Trophoblast cell (in vitro differentiated cells and primary cell): ENCODE data around the gene TXNRD2.

Experiments
- DNase-seq, 2 donors: peaks; one replicate each; pipeline ENCODE4 v3.0.0-alpha.2; 2016
- H2AFZ ChIP-seq: 2 replicates; pipeline ENCODE4 v1.6.1; 2013; ENCODE audit warnings: low read length, moderate library complexity, mild to moderate bottlenecking; ENCODE audit not compliant: insufficient read depth, poor library complexity
- H2AK5ac ChIP-seq: 2 replicates; pipeline ENCODE4 v1.6.1; 2013; ENCODE audit warnings: mild to moderate bottlenecking, low read length
- H2BK120ac ChIP-seq: 2 replicates; pipeline ENCODE4 v1.6.1; 2013; ENCODE audit warnings: low read length, mild to moderate bottlenecking, moderate library complexity; ENCODE audit not compliant: insufficient read depth, poor library complexity
- H2BK12ac ChIP-seq: 2 replicates; pipeline ENCODE4 v1.6.1; 2013; ENCODE audit warnings: mild to moderate bottlenecking, low read length, moderate library complexity
- H2BK5ac ChIP-seq: 2 replicates; pipeline ENCODE4 v1.6.1; 2013; ENCODE audit warnings: low read length, low read depth, moderate library complexity, mild to moderate bottlenecking; ENCODE audit not compliant: poor library complexity
- H3K14ac ChIP-seq: 2 replicates; pipeline ENCODE4 v1.6.1; 2013; ENCODE audit warnings: mild to moderate bottlenecking, low read length
- H3K18ac ChIP-seq: 2 replicates; pipeline ENCODE4 v1.6.1; 2013; ENCODE audit warnings: mild to moderate bottlenecking, low read length
- H3K23ac ChIP-seq: 2 replicates; pipeline ENCODE4 v1.6.1; 2013; ENCODE audit warnings: low read length
- H3K27ac ChIP-seq: 2 replicates; pipeline ENCODE4 v1.5.1; 2013; ENCODE audit warnings: low read depth, mild to moderate bottlenecking, inconsistent platforms, low read length, moderate library complexity
- H3K27me3 ChIP-seq: 2 replicates; pipeline ENCODE4 v1.6.1; 2013; ENCODE audit warnings: inconsistent platforms, mild to moderate bottlenecking, low read length, moderate library complexity; ENCODE audit not compliant: insufficient read depth
- H3K36me3 ChIP-seq, 2 experiments: 1 replicate in 1 of 2; 2 replicates in 1 of 2; pipeline ENCODE4 v1.6.1; 2013; ENCODE audit warnings: low read length in 2 of 2, mild to moderate bottlenecking in 2 of 2, moderate library complexity in 1 of 2; ENCODE audit not compliant: insufficient read depth in 2 of 2, control insufficient read depth in 1 of 2
- H3K4ac ChIP-seq: 2 replicates; pipeline ENCODE4 v1.6.1; 2013; ENCODE audit warnings: low read depth, mild to moderate bottlenecking, low read length, moderate library complexity
- H3K4me1 ChIP-seq, 2 experiments: 1 replicate in 1 of 2; 2 replicates in 1 of 2; pipeline ENCODE4 v1.6.1; 2013; ENCODE audit warnings: low read length in 2 of 2, mild to moderate bottlenecking in 2 of 2, moderate library complexity in 1 of 2; ENCODE audit not compliant: insufficient read depth in 2 of 2, control insufficient read depth in 1 of 2
- H3K4me2 ChIP-seq: 2 replicates; pipeline ENCODE4 v1.6.1; 2013; ENCODE audit warnings: inconsistent platforms, mild to moderate bottlenecking, low read length, moderate library complexity
- H3K4me3 ChIP-seq: 2 replicates; pipeline ENCODE4 v1.5.1; 2013; ENCODE audit warnings: mild to moderate bottlenecking, low read depth, low read length, inconsistent platforms
- H3K79me1 ChIP-seq: one replicate; pipeline ENCODE4 v1.6.1; 2013; ENCODE audit warnings: low read length
- H3K79me2 ChIP-seq: 2 replicates; pipeline ENCODE4 v1.6.1; 2013; ENCODE audit warnings: low read length, mild to moderate bottlenecking; ENCODE audit not compliant: control insufficient read depth, insufficient read depth, poor library complexity
- H3K9ac ChIP-seq: 2 replicates; pipeline ENCODE4 v1.6.1; 2013; ENCODE audit warnings: mild to moderate bottlenecking, low read length
- H3K9me3 ChIP-seq: 2 replicates; pipeline ENCODE4 v1.6.1; 2013; ENCODE audit warnings: low read depth, mild to moderate bottlenecking, control low read depth, inconsistent platforms, low read length; ENCODE audit not compliant: insufficient read depth
- H4K12ac ChIP-seq: 2 replicates; pipeline ENCODE4 v1.6.1; 2013; ENCODE audit warnings: low read depth, mild to moderate bottlenecking, low read length, moderate library complexity
- H4K8ac ChIP-seq: 2 replicates; pipeline ENCODE4 v1.6.1; 2013; ENCODE audit warnings: low read depth, mild to moderate bottlenecking, low read length, moderate library complexity
- H4K91ac ChIP-seq: one replicate; pipeline ENCODE4 v1.6.1; 2013; ENCODE audit warnings: low read depth, mild to moderate bottlenecking, low read length, moderate library complexity
- WGBS: extraction: QIAGEN DNeasy Blood & Tissue Kit; methylation state at CpG from one replicate; pipeline ENCODE4 v1.1.7; 2013; ENCODE audit warnings: missing lambda C conversion rate; ENCODE audit not compliant: insufficient read length, insufficient coverage; ENCODE audit errors: extremely low coverage; 5-methylcytosine and 5-hydroxymethylcytosine counted together

Gene TXNRD2

GRCh38 chr22:19986410-19987341, 45.1 kb upstream of the TXNRD2 start:
- Histone ChIP-seq H4K91ac (peak overlapping the region; percentile 32), H2AFZ (peak overlapping the region; percentile 55), H2AK5ac (no peak overlapping the region), H3K4me3 (peak overlapping the region; percentile 74), H3K23ac (no peak overlapping the region), H2BK120ac (no peak overlapping the region), H3K27me3 (no peaks in the 10 kb centered on the region), H3K14ac (peak overlapping the region; percentile 41), H3K9ac (peak overlapping the region; percentile 64), H3K36me3 (no peaks in the 10 kb centered on the region), H3K27ac (no peak overlapping the region), H3K4ac (no peak overlapping the region), H4K12ac (no peak overlapping the region), H3K9me3 (no peaks in the 10 kb centered on the region), H3K79me2 (peaks cover 2% of the 10 kb centered on the region), H3K79me1 (no peaks in the 10 kb centered on the region), H2BK12ac (no peak overlapping the region), H3K4me2 (peak overlapping the region; percentile 94), H2BK5ac (no peak overlapping the region), H3K18ac (peak overlapping the region; percentile 54), H3K4me1 (peaks cover 13 to 14% of the 10 kb centered on the region in 2 experiments), H4K8ac (peak overlapping the region; percentile 61)
- peak; percentile 47 to 79 for DNase-seq
- no CpG with 5 or more reads among the region's 76 CpGs for WGBS

DNA sequence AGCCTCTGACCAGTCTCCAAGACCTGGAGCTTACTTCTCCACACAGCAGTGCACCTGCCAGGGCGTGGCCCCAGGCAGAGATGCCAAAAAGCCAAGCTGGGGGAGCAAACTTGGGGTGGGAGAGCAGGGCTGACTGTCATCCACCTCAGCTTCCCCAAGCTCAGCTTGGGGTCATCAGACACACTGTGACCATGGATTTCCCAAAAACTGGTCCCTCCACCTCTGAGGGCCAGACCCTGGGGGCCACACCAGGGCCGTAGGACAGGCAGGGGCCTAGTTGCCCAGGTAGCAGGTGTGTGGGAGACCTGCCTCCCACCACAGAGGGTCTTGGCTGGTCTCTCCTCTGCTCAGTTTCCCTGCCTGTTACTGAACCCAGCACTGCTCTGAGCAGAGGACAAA, 44.4 kb upstream of the TXNRD2 start:
- Histone ChIP-seq H4K12ac (no peak overlapping the region), H3K27me3 (no peaks in the 10 kb centered on the region), H2BK12ac (no peak overlapping the region), H2AFZ (peak overlapping the region; percentile 26), H3K14ac (no peak overlapping the region), H3K79me1 (no peaks in the 10 kb centered on the region), H3K27ac (no peak overlapping the region), H3K36me3 (peaks cover 0 to 3% of the 10 kb centered on the region in 2 experiments), H3K4me2 (peak overlapping the region; percentile 94), H2BK5ac (no peak overlapping the region), H3K9ac (no peak overlapping the region), H3K4ac (no peak overlapping the region), H2BK120ac (no peak overlapping the region), H3K79me2 (peaks cover 2% of the 10 kb centered on the region), H3K9me3 (no peaks in the 10 kb centered on the region), H4K8ac (no peak overlapping the region), H4K91ac (no peak overlapping the region), H3K23ac (no peak overlapping the region), H3K4me3 (no peak overlapping the region), H2AK5ac (no peak overlapping the region), H3K18ac (no peak overlapping the region), H3K4me1 (peaks cover 13 to 14% of the 10 kb centered on the region in 2 experiments)
- DNase-seq = no peak
- no CpG with 5 or more reads among the region's 2 CpGs for WGBS

DNA sequence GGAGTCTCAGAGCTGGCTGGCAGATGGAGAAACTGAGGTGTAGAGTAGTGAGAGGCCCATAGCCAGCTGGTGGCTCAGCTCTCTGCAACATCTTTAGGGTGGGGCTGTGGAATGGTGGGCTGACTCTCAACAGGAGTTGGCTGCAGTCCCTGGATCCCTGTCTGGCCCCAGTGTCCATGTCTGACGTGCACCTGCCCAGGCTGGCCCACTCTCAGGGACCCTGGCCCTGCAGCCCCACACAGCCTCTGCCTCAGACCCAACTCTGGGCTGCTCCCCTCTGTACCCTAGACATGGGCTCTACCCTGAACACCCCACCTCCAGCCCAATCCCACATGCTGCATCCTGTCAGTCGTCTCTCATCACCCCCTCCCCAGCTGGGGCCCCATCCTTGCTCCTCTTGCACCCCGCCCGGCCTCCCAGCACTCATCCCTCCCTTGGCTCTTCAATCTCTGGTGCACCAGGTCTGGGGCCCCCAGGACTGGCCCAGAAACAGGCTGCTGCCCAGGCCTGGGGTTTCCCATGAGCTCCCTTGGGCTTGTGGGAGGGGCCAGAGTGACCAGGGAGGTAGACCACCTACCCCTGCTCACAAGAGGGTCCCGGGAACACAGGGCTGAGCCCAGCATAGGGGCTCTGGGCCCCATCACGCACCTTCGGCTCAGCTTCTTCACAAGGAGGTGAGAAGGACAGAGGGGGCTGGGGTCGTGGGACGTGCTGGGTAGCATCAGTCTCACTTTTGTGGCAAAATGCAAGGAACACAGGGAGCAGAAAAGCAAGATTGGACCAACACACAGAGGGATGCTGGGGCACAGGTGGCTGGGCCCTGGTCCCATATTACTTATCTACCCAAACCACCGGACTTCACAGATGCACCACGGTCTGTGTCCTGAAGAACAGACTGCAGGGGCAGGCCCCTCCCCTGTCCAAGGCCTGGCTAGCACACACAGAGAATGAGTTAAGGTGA, 43.5 kb upstream of the TXNRD2 start:
- H3K4me2 ChIP-seq = no peak overlapping the region
- H3K9me3 ChIP-seq = no peaks in the 10 kb centered on the region
- peaks cover 0 to 4% of the 10 kb centered on the region in 2 experiments for H3K36me3 ChIP-seq
- H4K12ac ChIP-seq = no peak overlapping the region
- no peak overlapping the region for H3K4me3 ChIP-seq
- no peak overlapping the region for H2AK5ac ChIP-seq
- H3K27me3 ChIP-seq = no peaks in the 10 kb centered on the region
- H2BK120ac ChIP-seq = no peak overlapping the region
- H3K79me2 ChIP-seq = peaks cover 2% of the 10 kb centered on the region
- H3K18ac ChIP-seq = no peak overlapping the region
- no peak overlapping the region for H4K8ac ChIP-seq
- H3K4me1 ChIP-seq = peaks cover 13 to 14% of the 10 kb centered on the region in 2 experiments
- DNase-seq = no peak
- H3K79me1 ChIP-seq = no peaks in the 10 kb centered on the region
- no peak overlapping the region for H3K27ac ChIP-seq
- H4K91ac ChIP-seq = no peak overlapping the region
- no peak overlapping the region for H3K9ac ChIP-seq
- H3K23ac ChIP-seq = no peak overlapping the region
- no peak overlapping the region for H2BK12ac ChIP-seq
- H3K4ac ChIP-seq = no peak overlapping the region
- H3K14ac ChIP-seq = no peak overlapping the region
- WGBS = no CpG with 5 or more reads among the region's 11 CpGs
- no peak overlapping the region for H2BK5ac ChIP-seq
- no peak overlapping the region for H2AFZ ChIP-seq

- no peak overlapping the region for H3K9ac ChIP-seq
- H3K4me1 ChIP-seq = peaks cover 13 to 14% of the 10 kb centered on the region in 2 experiments
- no CpG with 5 or more reads among the region's 19 CpGs for WGBS
- H2BK12ac ChIP-seq = no peak overlapping the region
- peak overlapping the region; percentile 10 for H3K18ac ChIP-seq
- H3K4me3 ChIP-seq = no peak overlapping the region
- H4K12ac ChIP-seq = no peak overlapping the region
- no peaks in the 10 kb centered on the region for H3K79me1 ChIP-seq
- no peak overlapping the region for H3K4me2 ChIP-seq
- no peaks in the 10 kb centered on the region for H3K9me3 ChIP-seq
- H3K23ac ChIP-seq = no peak overlapping the region
- H2BK120ac ChIP-seq = no peak overlapping the region
- H3K27ac ChIP-seq = no peak overlapping the region
- H3K79me2 ChIP-seq = peaks cover 2% of the 10 kb centered on the region
- no peak overlapping the region for H4K8ac ChIP-seq
- no peak overlapping the region for H3K4ac ChIP-seq
- no peaks in the 10 kb centered on the region for H3K27me3 ChIP-seq
- no peak overlapping the region for H2AFZ ChIP-seq
- no peak overlapping the region for H3K14ac ChIP-seq
- peak; percentile 60 to 78 for DNase-seq
- H4K91ac ChIP-seq = no peak overlapping the region
- no peak overlapping the region for H2AK5ac ChIP-seq
- no peak overlapping the region for H2BK5ac ChIP-seq
- peaks cover 2 to 4% of the 10 kb centered on the region in 2 experiments for H3K36me3 ChIP-seq
Measured at GRCh38 chr22:19984201-19984753, 42.7 kb upstream of the TXNRD2 start.
